Activated T-helper 2 cell treated with anti-CD3 and anti-CD28 coated beads, Interferon-gamma antibody, Interleukin-2, Interleukin-4, amounts not matched to agents 10 μg/mL and 5 μg/mL and 100 μg/mL, durations not matched to agents 14 hours and 24 hours and 36 hours (primary cell): ENCODE measurements around the gene ASMTL. TPM values are rescaled to one million over a fixed set of nuclear protein-coding genes. Genes with fewer than 3 reads are reported as not detected.
"Not testable (repeated sequence)": the region's sequence is repeated elsewhere in the genome, so short reads cannot be mapped to it uniquely, and the experiment has no call there.

Source experiments
- DNase-seq: peaks from one replicate; pipeline ENCODE4 v3.0.0; 2021; ENCODE audit warnings: low spot score
- H3K27ac Mint-ChIP-seq: one replicate; pipeline ENCODE4 v1.8.0; 2021; ENCODE audit warnings: mixed read lengths
- H3K27me3 Mint-ChIP-seq: one replicate; pipeline ENCODE4 v1.8.0; 2021; ENCODE audit warnings: low read depth, mixed read lengths
- H3K36me3 Mint-ChIP-seq: one replicate; pipeline ENCODE4 v1.8.0; 2021; ENCODE audit warnings: low read depth, mixed read lengths
- H3K4me1 Mint-ChIP-seq: one replicate; pipeline ENCODE4 v1.8.0; 2021; ENCODE audit warnings: low read depth, mixed read lengths
- H3K4me3 Mint-ChIP-seq: one replicate; pipeline ENCODE4 v1.8.0; 2021; ENCODE audit warnings: low read depth, mild to moderate bottlenecking, moderate library complexity, mixed read lengths
- H3K9me3 Mint-ChIP-seq: one replicate; pipeline ENCODE4 v1.8.0; 2021; ENCODE audit warnings: mixed read lengths
- intact Hi-C: fragments of 100-400 bp; cut with micrococcal nuclease; formaldehyde crosslinking; loops from one replicate; pipeline ENCODE4 v1.15.1; 2023
- total RNA-seq: library from RNA; stranded (reverse); gene quantifications from 2 replicates; pipeline ENCODE4 v1.2.3, GENCODE V29; 2022

The ASMTL gene
- total RNA-seq: 41.8 and 42.6 TPM in 2 replicates

- Mint-ChIP-seq H3K9me3 (peaks cover 24% of the 10 kb centered on the region), H3K4me1 (peaks cover 9% of the 10 kb centered on the region), H3K4me3 (peak within 1 kb of the TSS; percentile 90), H3K27me3 (no peaks in the 10 kb centered on the region), H3K27ac (peak within 1 kb of the TSS; percentile 92), H3K36me3 (peaks cover 24% of the 10 kb centered on the region)
- intact Hi-C loops: loop anchor here (1.0 to 10.0 kb wide), 5 partner anchors 60 to 1152 kb away; partner anchors contain the start of genes AKAP17A, DHRSX, SLC25A6 and ZBED1
- peak; percentile 100 for DNase-seq
These were observed at the start of gene ASMTL for GRCh38 chrX:1452516-1453394. Gene ASMTL, minus strand, starts transcription at chrX:1452909. Its CDS starts 69 bp downstream, at chrX:1452840.

- Mint-ChIP-seq H3K27me3 (no peaks in the 10 kb centered on the region), H3K36me3 (peaks cover 41% of the 10 kb centered on the region), H3K4me1 (peaks cover 24% of the 10 kb centered on the region), H3K4me3 (no peak overlapping the region), H3K27ac (peak overlapping the region; percentile 78), H3K9me3 (no peaks in the 10 kb centered on the region)
- DNase-seq: no peak
- intact Hi-C loops: loop anchor here (5.0 kb wide), 2 partner anchors 35 kb away; partner anchors contain the start of gene P2RY8
These were observed 49.5 kb upstream of the ASMTL start for GRCh38 chrX:1502241-1502640.

GRCh38 chrX:1500701-1501624, 48.3 kb upstream of the ASMTL start:
- peak; percentile 4 for DNase-seq
- Mint-ChIP-seq H3K4me3 (no peak overlapping the region), H3K27me3 (no peaks in the 10 kb centered on the region), H3K4me1 (peaks cover 23% of the 10 kb centered on the region), H3K9me3 (no peaks in the 10 kb centered on the region), H3K27ac (peak overlapping the region; percentile 63), H3K36me3 (peaks cover 31% of the 10 kb centered on the region)
- intact Hi-C loops: loop anchor here (5.0 kb wide), 2 partner anchors 34 to 36 kb away; partner anchors contain the start of gene P2RY8

GRCh38 chrX:1496076-1496475, 43.4 kb upstream of the ASMTL start:
- Mint-ChIP-seq H3K4me1 (peaks cover 29% of the 10 kb centered on the region), H3K36me3 (peaks cover 21% of the 10 kb centered on the region), H3K4me3 (no peak overlapping the region), H3K9me3 (peaks cover 11% of the 10 kb centered on the region), H3K27me3 (no peaks in the 10 kb centered on the region), H3K27ac (peak overlapping the region; percentile 65)
- no peak for DNase-seq
- intact Hi-C loops: no loop called here

- intact Hi-C loops: no loop called here
- H3K9me3 Mint-ChIP-seq: peaks cover 16% of the 10 kb centered on the region
- peaks cover 27% of the 10 kb centered on the region for H3K4me1 Mint-ChIP-seq
- no peak for DNase-seq
- H3K4me3 Mint-ChIP-seq: no peak overlapping the region
- H3K36me3 Mint-ChIP-seq: peaks cover 27% of the 10 kb centered on the region
- H3K27me3 Mint-ChIP-seq: no peaks in the 10 kb centered on the region
- peak overlapping the region; percentile 72 for H3K27ac Mint-ChIP-seq
These were observed 41.3 kb upstream of the ASMTL start for GRCh38 chrX:1493877-1494510.

GRCh38 chrX:1493412-1493811, 40.7 kb upstream of the ASMTL start:
- H3K27me3 Mint-ChIP-seq: no peaks in the 10 kb centered on the region
- peaks cover 22% of the 10 kb centered on the region for H3K9me3 Mint-ChIP-seq
- no peak for DNase-seq
- H3K4me1 Mint-ChIP-seq: peaks cover 29% of the 10 kb centered on the region
- no peak overlapping the region for H3K4me3 Mint-ChIP-seq
- H3K27ac Mint-ChIP-seq: peak overlapping the region; percentile 83
- intact Hi-C loops: no loop called here
- H3K36me3 Mint-ChIP-seq: peaks cover 33% of the 10 kb centered on the region

GRCh38 chrX:1492421-1493012, 39.8 kb upstream of the ASMTL start:
- H3K36me3 Mint-ChIP-seq: peaks cover 37% of the 10 kb centered on the region
- no peak for DNase-seq
- intact Hi-C loops: no loop called here
- H3K27ac Mint-ChIP-seq: peak overlapping the region; percentile 69
- no peaks in the 10 kb centered on the region for H3K27me3 Mint-ChIP-seq
- H3K4me3 Mint-ChIP-seq: no peak overlapping the region
- H3K4me1 Mint-ChIP-seq: peaks cover 31% of the 10 kb centered on the region
- H3K9me3 Mint-ChIP-seq: peaks cover 22% of the 10 kb centered on the region

GRCh38 chrX:1491851-1492349, 39.2 kb upstream of the ASMTL start:
- peaks cover 43% of the 10 kb centered on the region for H3K36me3 Mint-ChIP-seq
- H3K4me3 Mint-ChIP-seq: no peak overlapping the region
- H3K27me3 Mint-ChIP-seq: no peaks in the 10 kb centered on the region
- DNase-seq: peak; percentile 62
- peaks cover 34% of the 10 kb centered on the region for H3K4me1 Mint-ChIP-seq
- H3K9me3 Mint-ChIP-seq: peaks cover 22% of the 10 kb centered on the region
- H3K27ac Mint-ChIP-seq: peak overlapping the region; percentile 69
- intact Hi-C loops: no loop called here

- H3K36me3 Mint-ChIP-seq: peaks cover 49% of the 10 kb centered on the region
- DNase-seq, intact Hi-C loops, H3K27me3 Mint-ChIP-seq, H3K4me3 Mint-ChIP-seq: not testable (repeated sequence)
- peak overlapping the region; percentile 12 for H3K27ac Mint-ChIP-seq
- peaks cover 24% of the 10 kb centered on the region for H3K9me3 Mint-ChIP-seq
- H3K4me1 Mint-ChIP-seq: peaks cover 32% of the 10 kb centered on the region
These were observed 38.5 kb upstream of the ASMTL start for GRCh38 chrX:1491248-1491647.

- H3K4me3 Mint-ChIP-seq, H3K27me3 Mint-ChIP-seq, intact Hi-C loops, DNase-seq, H3K27ac Mint-ChIP-seq: not testable (repeated sequence)
- Mint-ChIP-seq H3K9me3 (peaks cover 26% of the 10 kb centered on the region), H3K4me1 (peaks cover 32% of the 10 kb centered on the region), H3K36me3 (peaks cover 53% of the 10 kb centered on the region)
These were observed 38.0 kb upstream of the ASMTL start for GRCh38 chrX:1490723-1491122.

GRCh38 chrX:1489354-1489753, 36.6 kb upstream of the ASMTL start:
- DNase-seq, H3K27ac Mint-ChIP-seq, H3K4me3 Mint-ChIP-seq, intact Hi-C loops, H3K27me3 Mint-ChIP-seq: not testable (repeated sequence)
- H3K9me3 Mint-ChIP-seq: peaks cover 26% of the 10 kb centered on the region
- H3K36me3 Mint-ChIP-seq: peaks cover 57% of the 10 kb centered on the region
- peaks cover 26% of the 10 kb centered on the region for H3K4me1 Mint-ChIP-seq

GRCh38 chrX:1488745-1489144, 36.0 kb upstream of the ASMTL start:
- no peaks in the 10 kb centered on the region for H3K27me3 Mint-ChIP-seq
- H3K4me3 Mint-ChIP-seq: no peak overlapping the region
- no peak for DNase-seq
- H3K4me1 Mint-ChIP-seq: peaks cover 28% of the 10 kb centered on the region
- peaks cover 61% of the 10 kb centered on the region for H3K36me3 Mint-ChIP-seq
- intact Hi-C loops: no loop called here
- H3K27ac Mint-ChIP-seq: no peak overlapping the region
- H3K9me3 Mint-ChIP-seq: peaks cover 26% of the 10 kb centered on the region
